ENCODE measurements around the gene CSNK1D.
"Not testable (repeated sequence)": the region's sequence is repeated elsewhere in the genome, so short reads cannot be mapped to it uniquely, and the experiment has no call there.

CSNK1D gene

GRCh38 chr17:82212331-82213250 is 60.9 kb downstream of the CSNK1D start, which contains the start of gene CCDC57:
TSS of gene CCDC57 (minus strand) at chr17:82212842. CDS start at chr17:82201944, 10,898 bp downstream.
- Histone ChIP-seq H3K14ac (ENCODE audit: low read length) (peak within 1 kb of the TSS; percentile 76), H3K79me2 (ENCODE audit: control insufficient read depth, insufficient read depth, low read length, poor library complexity) (peaks cover 5% of the 10 kb centered on the region), H3K4me2 (ENCODE audit: low read length) (peak within 1 kb of the TSS; percentile 93), H3K9me3 (ENCODE audit: insufficient read depth, low read depth, low read length) (no peaks in the 10 kb centered on the region), H2BK5ac (ENCODE audit: low read depth, low read length, poor library complexity) (peak within 1 kb of the TSS; percentile 58), H3K27me3 (ENCODE audit: insufficient read depth, low read length) (no peaks in the 10 kb centered on the region), H3K23ac (ENCODE audit: low read length) (no peak within 1 kb of the TSS), H3K4ac (ENCODE audit: low read depth, low read length) (peak within 1 kb of the TSS; percentile 13), H4K12ac (ENCODE audit: low read depth, low read length) (peak within 1 kb of the TSS; percentile 76), H3K18ac (ENCODE audit: low read length) (peak within 1 kb of the TSS; percentile 85), H3K9ac (ENCODE audit: low read length) (peak within 1 kb of the TSS; percentile 87), H2BK120ac (ENCODE audit: insufficient read depth, low read length, poor library complexity) (peak within 1 kb of the TSS; percentile 65), H2AFZ (ENCODE audit: insufficient read depth, low read length, poor library complexity) (peak within 1 kb of the TSS; percentile 90), H3K4me3 (ENCODE audit: low read depth, low read length) (peak within 1 kb of the TSS; percentile 88), H3K36me3 (ENCODE audit: control insufficient read depth in 1 of 2, insufficient read depth in 2 of 2, low read length in 2 of 2) (peaks cover 0 to 2% of the 10 kb centered on the region in 2 experiments), H3K4me1 (ENCODE audit: control insufficient read depth in 1 of 2, insufficient read depth in 2 of 2, low read length in 2 of 2) (peaks cover 20 to 24% of the 10 kb centered on the region in 2 experiments), H4K8ac (ENCODE audit: low read depth, low read length) (peak within 1 kb of the TSS; percentile 86), H3K27ac (ENCODE audit: low read depth, low read length) (peak within 1 kb of the TSS; percentile 70), H2BK12ac (ENCODE audit: low read length) (no peak within 1 kb of the TSS), H2AK5ac (ENCODE audit: low read length) (no peak within 1 kb of the TSS), H3K79me1 (ENCODE audit: low read length) (peaks cover 26% of the 10 kb centered on the region), H4K91ac (ENCODE audit: low read depth, low read length) (peak within 1 kb of the TSS; percentile 84)
- peak; percentile 69 to 84 for DNase-seq
- WGBS (ENCODE audit: extremely low coverage, insufficient coverage, insufficient read length): no CpG with 5 or more reads among the region's 116 CpGs

GRCh38 chr17:82210655-82211054 is 62.8 kb downstream of the CSNK1D start:
- not testable (repeated sequence) for H3K18ac ChIP-seq (ENCODE audit: low read length); H3K4ac ChIP-seq (ENCODE audit: low read depth, low read length); H3K9me3 ChIP-seq (ENCODE audit: insufficient read depth, low read depth, low read length); H3K27me3 ChIP-seq (ENCODE audit: insufficient read depth, low read length); H2BK5ac ChIP-seq (ENCODE audit: low read depth, low read length, poor library complexity); H4K8ac ChIP-seq (ENCODE audit: low read depth, low read length); H2BK120ac ChIP-seq (ENCODE audit: insufficient read depth, low read length, poor library complexity); H2AK5ac ChIP-seq (ENCODE audit: low read length); H3K14ac ChIP-seq (ENCODE audit: low read length); H3K36me3 ChIP-seq (ENCODE audit: control insufficient read depth in 1 of 2, insufficient read depth in 2 of 2, low read length in 2 of 2); H4K12ac ChIP-seq (ENCODE audit: low read depth, low read length); H4K91ac ChIP-seq (ENCODE audit: low read depth, low read length); H2BK12ac ChIP-seq (ENCODE audit: low read length); H3K27ac ChIP-seq (ENCODE audit: low read depth, low read length); H3K79me2 ChIP-seq (ENCODE audit: control insufficient read depth, insufficient read depth, low read length, poor library complexity); H3K4me2 ChIP-seq (ENCODE audit: low read length); H2AFZ ChIP-seq (ENCODE audit: insufficient read depth, low read length, poor library complexity); DNase-seq; H3K9ac ChIP-seq (ENCODE audit: low read length); H3K4me3 ChIP-seq (ENCODE audit: low read depth, low read length); H3K23ac ChIP-seq (ENCODE audit: low read length)
- Histone ChIP-seq H3K79me1 (ENCODE audit: low read length) (peaks cover 14% of the 10 kb centered on the region), H3K4me1 (ENCODE audit: control insufficient read depth in 1 of 2, insufficient read depth in 2 of 2, low read length in 2 of 2) (peaks cover 8 to 10% of the 10 kb centered on the region in 2 experiments)
- no CpG with 5 or more reads among the region's 11 CpGs for WGBS (ENCODE audit: extremely low coverage, insufficient coverage, insufficient read length)

GRCh38 chr17:82205720-82206508 is 67.6 kb downstream of the CSNK1D start:
- peak overlapping the region; percentile 18 for H2AK5ac ChIP-seq (ENCODE audit: low read length)
- H3K27ac ChIP-seq (ENCODE audit: low read depth, low read length): peak overlapping the region; percentile 55
- peaks cover 4 to 5% of the 10 kb centered on the region in 2 experiments for H3K4me1 ChIP-seq (ENCODE audit: control insufficient read depth in 1 of 2, insufficient read depth in 2 of 2, low read length in 2 of 2)
- H3K9ac ChIP-seq (ENCODE audit: low read length): no peak overlapping the region
- H3K4me2 ChIP-seq (ENCODE audit: low read length): peak overlapping the region; percentile 17
- H3K4ac ChIP-seq (ENCODE audit: low read depth, low read length): no peak overlapping the region
- H3K36me3 ChIP-seq (ENCODE audit: control insufficient read depth in 1 of 2, insufficient read depth in 2 of 2, low read length in 2 of 2): peaks cover 6 to 7% of the 10 kb centered on the region in 2 experiments
- peak overlapping the region; percentile 88 for H4K8ac ChIP-seq (ENCODE audit: low read depth, low read length)
- H3K27me3 ChIP-seq (ENCODE audit: insufficient read depth, low read length): no peaks in the 10 kb centered on the region
- DNase-seq: peak; percentile 95 to 97
- no peaks in the 10 kb centered on the region for H3K79me1 ChIP-seq (ENCODE audit: low read length)
- H2AFZ ChIP-seq (ENCODE audit: insufficient read depth, low read length, poor library complexity): peak overlapping the region; percentile 81
- no peaks in the 10 kb centered on the region for H3K9me3 ChIP-seq (ENCODE audit: insufficient read depth, low read depth, low read length)
- H2BK5ac ChIP-seq (ENCODE audit: low read depth, low read length, poor library complexity): peak overlapping the region; percentile 55
- H4K91ac ChIP-seq (ENCODE audit: low read depth, low read length): peak overlapping the region; percentile 84
- H4K12ac ChIP-seq (ENCODE audit: low read depth, low read length): peak overlapping the region; percentile 24
- no peak overlapping the region for H3K23ac ChIP-seq (ENCODE audit: low read length)
- no peak overlapping the region for H2BK12ac ChIP-seq (ENCODE audit: low read length)
- no peak overlapping the region for H2BK120ac ChIP-seq (ENCODE audit: insufficient read depth, low read length, poor library complexity)
- no peak overlapping the region for H3K14ac ChIP-seq (ENCODE audit: low read length)
- H3K4me3 ChIP-seq (ENCODE audit: low read depth, low read length): no peak overlapping the region
- H3K79me2 ChIP-seq (ENCODE audit: control insufficient read depth, insufficient read depth, low read length, poor library complexity): no peaks in the 10 kb centered on the region
- no CpG with 5 or more reads among the region's 21 CpGs for WGBS (ENCODE audit: extremely low coverage, insufficient coverage, insufficient read length)
- no peak overlapping the region for H3K18ac ChIP-seq (ENCODE audit: low read length)
